Measurements from ENCODE around the gene MBP. TPM values are rescaled to one million over a fixed set of nuclear protein-coding genes. Genes with fewer than 3 reads are reported as not detected.
A peak's percentile ranks its signal among the peaks of the same experiment; 100 is the strongest.

Gene MBP
- total and polyA plus RNA-seq, 2 of the 4 experiments (the other 2 are of a cell fraction), result 0.72 to 0.90 TPM

- H2BK120ac ChIP-seq (ENCODE audit: low read depth, low read length), result peak overlapping the region; percentile 89; the same call in 1 of the 2 replicates
- dilution Hi-C loops (cut with HindIII; ENCODE audit: low sequenced_read_pairs, unreplicated experiment), result no loop called here
- H2AK5ac ChIP-seq (ENCODE audit: low read depth, low read length), result peak overlapping the region; percentile 29; the same call in 1 of the 2 replicates
- H3K9me3 ChIP-seq (ENCODE audit: control insufficient read depth, insufficient read depth, low read length), result no peaks in the 10 kb centered on the region
- H4K20me1 ChIP-seq (ENCODE audit: insufficient read depth, low read length), result no peaks in the 10 kb centered on the region
- H3K9ac ChIP-seq (ENCODE audit: low read depth, low read length), result no peak overlapping the region
- H3K4me1 ChIP-seq (ENCODE audit: control insufficient read depth, insufficient read depth, low read length), result peaks cover 36% of the 10 kb centered on the region
- DNase-seq (no peak), ATAC-seq (ENCODE audit: low read depth) (no peak)
- WGBS, 2 experiments (ENCODE audit: extremely low coverage in 2 of 2, insufficient read length in 1 of 2), result no CpG with 5 or more reads among the region's 15 CpGs
- no peak overlapping the region for H2BK5ac ChIP-seq (ENCODE audit: low read depth, low read length, poor library complexity, severe bottlenecking)
- H4K8ac ChIP-seq (ENCODE audit: low read depth in 2 of 2, low read length in 2 of 2), result peak overlapping the region in 1 of 2 experiments; percentile 6; a peak in 2 of 4 replicates
- peak overlapping the region; percentile 53 for H3K14ac ChIP-seq (replicated peaks; ENCODE audit: low read depth, low read length)
- H3K4me2 ChIP-seq (ENCODE audit: low read depth, low read length), result no peak overlapping the region
- intact Hi-C loops (cut with micrococcal nuclease), result loop anchor here (10.0 kb wide), 1 partner anchor 272 kb away; no protein-coding TSS in a partner anchor
- peak overlapping the region; percentile 34; the same call in 1 of the 2 replicates for H3K18ac ChIP-seq (ENCODE audit: low read depth, low read length)
- H3K79me1 ChIP-seq (ENCODE audit: low read depth in 1 of 2, low read length in 2 of 2), result peaks cover 0 to 26% of the 10 kb centered on the region in 2 experiments; a peak in 2 of 4 replicates
- peak overlapping the region; percentile 29; the same call in 1 of the 3 replicates for H2BK15ac ChIP-seq (ENCODE audit: low read depth, low read length)
- no peak overlapping the region for H2AK9ac ChIP-seq (replicated peaks; ENCODE audit: low read depth, low read length, poor library complexity)
- no peak overlapping the region for H2BK20ac ChIP-seq (ENCODE audit: low read depth, low read length)
- H3K36me3 ChIP-seq (ENCODE audit: control insufficient read depth, insufficient read depth, low read length), result no peaks in the 10 kb centered on the region
- no peaks in the 10 kb centered on the region for H3K27me3 ChIP-seq (ENCODE audit: control insufficient read depth, insufficient read depth, low read length)
- in situ Hi-C loops (cut with MboI; ENCODE audit: low sequenced_read_pairs), result loop anchor here (25.0 kb wide), 1 partner anchor 644 kb away; no protein-coding TSS in a partner anchor
- BruUV-seq (replicated peaks), result no TSS peak
- H3K27ac ChIP-seq (ENCODE audit: insufficient read depth, low read length), result no peak overlapping the region
- no peak overlapping the region for H3K23ac ChIP-seq (ENCODE audit: low read depth, low read length)
- H4K91ac ChIP-seq (ENCODE audit: insufficient read depth, low read depth, low read length), result peak overlapping the region; percentile 8; the same call in 1 of the 2 replicates
- H4K5ac ChIP-seq (ENCODE audit: low read depth, low read length), result 0 out of 2 replicates have a peak overlapping the region, but pooled peaks have one; percentile 3
- TF ChIP-seq ELK1 (IDR thresholded peaks at IDR 0.05; ENCODE audit: borderline replicate concordance, low read depth, low read length), result no peak
- TF ChIP-seq RFX5 (IDR thresholded peaks at IDR 0.05; ENCODE audit: low read depth, low read length), result no peak
- TF ChIP-seq CTCF (conservative IDR thresholded peaks at IDR 0.05; ENCODE audit: low read depth, low read length), result no peak
- TF ChIP-seq FOS (IDR thresholded peaks at IDR 0.05; ENCODE audit: low read depth, low read length), result no peak
- TF ChIP-seq POLR2A (IDR thresholded peaks at IDR 0.05; ENCODE audit: low read depth, low read length), result no peak
- TF ChIP-seq BHLHE40 (IDR thresholded peaks at IDR 0.05; ENCODE audit: low read depth, low read length), result no peak
- TF ChIP-seq SMC3 (IDR thresholded peaks at IDR 0.05; ENCODE audit: low read depth, low read length), result no peak
- TF ChIP-seq RAD21 (IDR thresholded peaks at IDR 0.05; ENCODE audit: low read length), result no peak
- no peak for TF ChIP-seq RCOR1 (IDR thresholded peaks at IDR 0.05; ENCODE audit: insufficient replicate concordance, low read length)
- no peak for TF ChIP-seq MAFK (IDR thresholded peaks at IDR 0.05; ENCODE audit: low read depth, low read length)
- no peak for TF ChIP-seq MAZ (IDR thresholded peaks at IDR 0.05; ENCODE audit: borderline replicate concordance, low read depth, low read length)
- TF ChIP-seq CEBPB (IDR thresholded peaks at IDR 0.05; ENCODE audit: low read depth, low read length), result no peak
- TF ChIP-seq MXI1 (IDR thresholded peaks at IDR 0.05; ENCODE audit: borderline replicate concordance, low read depth, low read length), result no peak
- no peak for TF ChIP-seq USF2 (IDR thresholded peaks at IDR 0.05; ENCODE audit: low read depth, low read length)
- TF ChIP-seq NFE2L2 (IDR thresholded peaks at IDR 0.05; ENCODE audit: low read depth, low read length), result no peak
- no peak for TF ChIP-seq CHD1 (IDR thresholded peaks at IDR 0.05; ENCODE audit: low read depth, low read length)
- ChIA-PET POLR2A (ENCODE audit: unreplicated experiment) (no interaction called here), CTCF (no interaction called here)
- peak overlapping the region; percentile 93; the same call in 1 of the 2 replicates for H3K4ac ChIP-seq (ENCODE audit: low read depth, low read length)
- H3K9me1 ChIP-seq (ENCODE audit: insufficient read depth, low read length), result peaks cover 26% of the 10 kb centered on the region
- no peak overlapping the region for H3K4me3 ChIP-seq (ENCODE audit: insufficient read depth, low read depth, low read length)
- no peak overlapping the region for H3K56ac ChIP-seq (ENCODE audit: extremely low read depth, insufficient read depth, low read length)
- peak overlapping the region; percentile 6 for H2AFZ ChIP-seq (replicated peaks; ENCODE audit: low read length, poor library complexity)
These were observed 26.3 kb downstream of the MBP start for GRCh38 chr18:77106331-77106730.

Measured in IMR-90 (cell line).